A673 (cell line): ENCODE data around the gene PTGIS. TPM values are rescaled to one million over a fixed set of nuclear protein-coding genes. Genes with fewer than 3 reads are reported as not detected.

Source experiments
- BruUV-seq: library from RNA; stranded (reverse); fragments of 400-500 nt; replicated peaks from 2 replicates; lab custom pipeline; 2021; lab: Mats Ljungman, UMichigan
- CTCF ChIA-PET: fragments of 300-600 bp; sonication (Branson Sonifier 250); formaldehyde crosslinking; loops from one replicate; lab custom pipeline; 2022; ENCODE audit warnings: antibody characterized with exemption; lab: Charles Lee
- POLR2A ChIA-PET: fragments of 300-600 bp; sonication (Branson Sonifier 250); formaldehyde crosslinking; loops from one replicate; lab custom pipeline; 2022; ENCODE audit warnings: antibody characterized with exemption; ENCODE audit not compliant: low non-redundant PET; lab: Charles Lee
- DNase-seq: peaks from one replicate; pipeline ENCODE4 v3.0.0-alpha.2; 2015; ENCODE audit warnings: low spot score
- H3K27ac ChIP-seq: fragments of 200-600 bp; sonication (generic); 2 replicates; pipeline ENCODE4 v1.5.1; 2016; ENCODE audit warnings: mixed run types, low read depth, mild to moderate bottlenecking, mixed read lengths, antibody characterized with exemption, low read length; ENCODE audit not compliant: poor library complexity, severe bottlenecking
- H3K27me3 ChIP-seq: fragments of 200-600 bp; sonication (generic); replicated peaks from 2 replicates; pipeline ENCODE4 v1.6.1; 2017; ENCODE audit warnings: mixed run types, low read depth, mild to moderate bottlenecking, mixed read lengths, antibody characterized with exemption, low read length; ENCODE audit not compliant: insufficient read depth, poor library complexity
- H3K36me3 ChIP-seq: fragments of 200-600 bp; sonication (generic); 2 replicates; pipeline ENCODE4 v1.6.1; 2016; ENCODE audit warnings: mixed run types, mild to moderate bottlenecking, mixed read lengths, antibody characterized with exemption, low read length; ENCODE audit not compliant: insufficient read depth, poor library complexity, severe bottlenecking
- H3K4me1 ChIP-seq: fragments of 200-600 bp; sonication (generic); 2 replicates; pipeline ENCODE4 v1.6.1; 2017; ENCODE audit warnings: mixed run types, mild to moderate bottlenecking, mixed read lengths, antibody characterized with exemption, low read length; ENCODE audit not compliant: insufficient read depth, poor library complexity, severe bottlenecking
- H3K4me3 ChIP-seq: fragments of 200-600 bp; sonication (generic); 2 replicates; pipeline ENCODE4 v1.5.1; 2016; ENCODE audit warnings: low read depth, mixed run types, mild to moderate bottlenecking, mixed read lengths, low read length; ENCODE audit not compliant: poor library complexity, severe bottlenecking
- H3K9me3 ChIP-seq: fragments of 200-600 bp; sonication (generic); 2 replicates; pipeline ENCODE4 v1.6.1; 2016; ENCODE audit warnings: mixed run types, low read depth, mild to moderate bottlenecking, mixed read lengths, antibody characterized with exemption, low read length; ENCODE audit not compliant: poor library complexity, severe bottlenecking
- EZH2 ChIP-seq: fragments of 200-600 bp; sonication (generic); IDR thresholded peaks from 2 replicates; pipeline ENCODE4 v1.6.1; 2017; ENCODE audit warnings: borderline replicate concordance, low read depth, mild to moderate bottlenecking, mixed read lengths, antibody characterized with exemption, low read length; ENCODE audit not compliant: poor library complexity, severe bottlenecking
- intact Hi-C: fragments of 100-400 bp; cut with micrococcal nuclease; formaldehyde crosslinking; loops from one replicate; pipeline ENCODE4 v1.10.0; 2022; ENCODE audit not compliant: unreplicated experiment
- total RNA-seq: library from RNA; stranded (reverse); gene quantifications from 2 replicates; pipeline ENCODE4 v1.2.3, GENCODE V29; 2021
- TF ChIP-seq, protein P1 (sequence below): fragments of 300-800, 200-600 bp; sonication (generic); conservative IDR thresholded peaks from 2 replicates; pipeline ENCODE4 v1.5.1; 2017; ENCODE audit warnings: low read depth, mild to moderate bottlenecking, antibody characterized with exemption, low read length, moderate library complexity, mixed read lengths

Gene PTGIS
- total RNA-seq, 1 experiment from 2014 or later: not detected

DNA sequence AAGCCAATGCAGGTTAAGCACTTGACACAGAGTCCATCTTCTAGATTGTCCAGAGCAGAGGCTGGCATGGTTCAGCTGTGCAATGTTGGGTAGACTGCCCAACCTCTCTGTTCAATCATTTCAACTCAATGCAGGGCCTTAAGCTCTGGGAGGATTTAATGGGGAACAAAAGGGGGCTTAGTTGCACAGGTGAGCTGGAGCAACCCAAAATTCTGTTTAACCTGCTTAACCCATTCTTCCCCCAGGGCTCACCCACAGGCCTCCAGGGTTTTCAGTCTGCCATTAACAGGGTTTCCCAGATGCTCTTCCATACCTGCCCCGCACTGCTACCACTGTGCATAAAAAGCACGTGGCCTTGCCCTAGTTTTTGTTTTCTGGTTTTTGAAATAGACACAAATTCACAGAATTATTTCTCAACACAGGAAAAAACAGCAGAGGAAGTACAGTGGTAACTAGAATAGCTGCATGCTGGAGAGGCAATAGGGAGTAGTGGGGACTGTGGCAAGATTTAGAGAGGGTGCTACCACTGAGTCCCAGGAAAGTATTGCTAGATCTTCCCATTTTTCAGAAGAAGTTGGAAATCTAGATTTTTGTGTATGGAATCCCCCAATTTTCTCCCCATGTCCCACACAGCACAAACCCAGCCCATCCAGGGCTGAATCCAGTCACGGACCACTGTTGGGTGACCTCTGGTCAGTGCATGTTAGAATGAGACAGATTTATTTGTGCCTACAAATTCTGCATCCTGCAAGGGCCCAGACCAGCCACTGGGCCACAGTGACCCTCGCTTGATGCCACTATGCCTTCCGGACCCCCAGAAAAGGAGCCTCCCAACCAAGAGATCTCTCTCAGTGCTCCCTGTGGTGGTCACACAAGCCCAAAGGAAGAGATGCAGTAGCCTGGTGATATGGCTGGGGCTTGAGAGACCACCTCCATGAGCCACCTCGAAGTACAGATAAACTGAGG is 4.6 kb downstream of the PTGIS start:
- TF ChIP-seq EZH2: no peak
- TF ChIP-seq, protein P1, sequence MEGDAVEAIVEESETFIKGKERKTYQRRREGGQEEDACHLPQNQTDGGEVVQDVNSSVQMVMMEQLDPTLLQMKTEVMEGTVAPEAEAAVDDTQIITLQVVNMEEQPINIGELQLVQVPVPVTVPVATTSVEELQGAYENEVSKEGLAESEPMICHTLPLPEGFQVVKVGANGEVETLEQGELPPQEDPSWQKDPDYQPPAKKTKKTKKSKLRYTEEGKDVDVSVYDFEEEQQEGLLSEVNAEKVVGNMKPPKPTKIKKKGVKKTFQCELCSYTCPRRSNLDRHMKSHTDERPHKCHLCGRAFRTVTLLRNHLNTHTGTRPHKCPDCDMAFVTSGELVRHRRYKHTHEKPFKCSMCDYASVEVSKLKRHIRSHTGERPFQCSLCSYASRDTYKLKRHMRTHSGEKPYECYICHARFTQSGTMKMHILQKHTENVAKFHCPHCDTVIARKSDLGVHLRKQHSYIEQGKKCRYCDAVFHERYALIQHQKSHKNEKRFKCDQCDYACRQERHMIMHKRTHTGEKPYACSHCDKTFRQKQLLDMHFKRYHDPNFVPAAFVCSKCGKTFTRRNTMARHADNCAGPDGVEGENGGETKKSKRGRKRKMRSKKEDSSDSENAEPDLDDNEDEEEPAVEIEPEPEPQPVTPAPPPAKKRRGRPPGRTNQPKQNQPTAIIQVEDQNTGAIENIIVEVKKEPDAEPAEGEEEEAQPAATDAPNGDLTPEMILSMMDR: no peak
- ChIA-PET POLR2A (no interaction called here), CTCF (no interaction called here)
- BruUV-seq: no TSS peak
- peaks cover 23% of the 10 kb centered on the region for H3K27me3 ChIP-seq
- no peaks in the 10 kb centered on the region for H3K36me3 ChIP-seq
- H3K4me3 ChIP-seq: no peak overlapping the region
- DNase-seq: no peak
- H3K9me3 ChIP-seq: no peaks in the 10 kb centered on the region
- intact Hi-C loops: no loop called here
- H3K4me1 ChIP-seq: no peaks in the 10 kb centered on the region
- no peak overlapping the region for H3K27ac ChIP-seq

DNA sequence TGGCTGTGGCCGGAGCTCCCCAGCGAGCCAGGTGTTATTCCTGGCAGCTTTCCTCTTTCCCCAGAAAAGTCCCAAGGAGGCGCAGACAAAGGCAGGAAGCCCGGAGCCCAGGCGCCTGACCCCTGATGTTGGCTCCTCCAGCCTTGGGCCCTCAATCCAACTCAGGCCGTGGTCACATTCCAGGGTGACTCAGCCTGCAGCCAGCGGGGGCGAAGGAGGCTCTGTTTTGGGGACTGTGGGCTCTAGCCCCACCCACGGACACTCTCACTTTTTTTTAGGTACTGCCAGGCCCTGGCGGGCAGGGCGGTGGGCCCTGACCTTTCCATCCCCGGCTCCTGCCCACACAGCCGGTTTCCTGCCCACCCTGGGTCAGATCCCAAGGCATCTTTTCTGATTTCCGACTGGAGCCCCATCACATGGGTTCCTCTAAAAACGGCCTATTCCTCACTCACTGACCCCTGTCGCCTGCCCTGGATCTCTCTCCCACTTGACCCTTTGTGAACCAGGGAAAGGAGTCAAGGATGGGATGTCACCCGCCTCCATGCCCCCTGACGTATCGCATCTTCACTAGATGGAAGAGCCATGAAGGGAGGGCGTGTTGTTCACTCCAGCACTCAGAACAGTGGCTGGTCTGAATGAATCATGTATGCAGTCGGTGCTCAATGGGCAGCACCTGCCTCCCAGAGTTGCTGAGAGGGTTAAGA is 5.5 kb downstream of the PTGIS start:
- Histone ChIP-seq H3K9me3 (no peaks in the 10 kb centered on the region), H3K4me1 (no peaks in the 10 kb centered on the region), H3K27me3 (peaks cover 23% of the 10 kb centered on the region), H3K27ac (no peak overlapping the region), H3K4me3 (no peak overlapping the region), H3K36me3 (no peaks in the 10 kb centered on the region)
- CTCF ChIA-PET: no interaction called here
- TF ChIP-seq, protein P1: no peak
- TF ChIP-seq EZH2: no peak
- no TSS peak for BruUV-seq
- DNase-seq: no peak
- intact Hi-C loops: no loop called here
- POLR2A ChIA-PET: no interaction called here

DNA sequence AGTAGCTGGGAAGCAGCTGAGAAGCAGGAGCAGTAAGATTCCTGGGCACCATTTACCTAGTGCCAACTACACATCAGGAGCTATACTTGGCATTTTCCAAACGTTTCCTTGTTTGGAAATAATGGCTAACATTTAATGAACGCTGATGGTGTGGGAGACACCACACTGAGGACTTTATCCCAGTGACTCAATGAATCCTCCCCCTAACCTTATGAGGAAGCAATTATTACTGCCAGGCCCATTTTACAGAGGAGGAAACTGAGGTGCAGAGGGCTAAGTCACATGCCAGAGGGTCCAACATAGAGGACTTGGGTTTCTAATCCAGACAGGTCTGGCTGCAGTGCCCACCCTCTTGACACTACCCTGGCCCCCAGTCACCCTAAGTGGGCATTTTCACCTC is 6.1 kb downstream of the PTGIS start:
- BruUV-seq: no TSS peak
- Histone ChIP-seq H3K27me3 (peaks cover 21% of the 10 kb centered on the region), H3K36me3 (no peaks in the 10 kb centered on the region), H3K4me3 (no peak overlapping the region), H3K9me3 (no peaks in the 10 kb centered on the region), H3K27ac (no peak overlapping the region), H3K4me1 (no peaks in the 10 kb centered on the region)
- TF ChIP-seq, protein P1: no peak
- TF ChIP-seq EZH2: no peak
- intact Hi-C loops: no loop called here
- no peak for DNase-seq
- CTCF ChIA-PET: no interaction called here
- POLR2A ChIA-PET: no interaction called here
